HG03354 (cell line): ENCODE measurements around the gene HRAS.
"Not testable (repeated sequence)": the region's sequence is repeated elsewhere in the genome, so short reads cannot be mapped to it uniquely, and the experiment has no call there.

Experiments used
- ATAC-seq: cut with Tn5 transposase; IDR thresholded peaks from one replicate; pipeline ENCODE4 v1.9.1; 2021; ENCODE audit warnings: mild to moderate bottlenecking; ENCODE audit not compliant: unreplicated experiment, poor library complexity, severe bottlenecking

Gene HRAS

DNA sequence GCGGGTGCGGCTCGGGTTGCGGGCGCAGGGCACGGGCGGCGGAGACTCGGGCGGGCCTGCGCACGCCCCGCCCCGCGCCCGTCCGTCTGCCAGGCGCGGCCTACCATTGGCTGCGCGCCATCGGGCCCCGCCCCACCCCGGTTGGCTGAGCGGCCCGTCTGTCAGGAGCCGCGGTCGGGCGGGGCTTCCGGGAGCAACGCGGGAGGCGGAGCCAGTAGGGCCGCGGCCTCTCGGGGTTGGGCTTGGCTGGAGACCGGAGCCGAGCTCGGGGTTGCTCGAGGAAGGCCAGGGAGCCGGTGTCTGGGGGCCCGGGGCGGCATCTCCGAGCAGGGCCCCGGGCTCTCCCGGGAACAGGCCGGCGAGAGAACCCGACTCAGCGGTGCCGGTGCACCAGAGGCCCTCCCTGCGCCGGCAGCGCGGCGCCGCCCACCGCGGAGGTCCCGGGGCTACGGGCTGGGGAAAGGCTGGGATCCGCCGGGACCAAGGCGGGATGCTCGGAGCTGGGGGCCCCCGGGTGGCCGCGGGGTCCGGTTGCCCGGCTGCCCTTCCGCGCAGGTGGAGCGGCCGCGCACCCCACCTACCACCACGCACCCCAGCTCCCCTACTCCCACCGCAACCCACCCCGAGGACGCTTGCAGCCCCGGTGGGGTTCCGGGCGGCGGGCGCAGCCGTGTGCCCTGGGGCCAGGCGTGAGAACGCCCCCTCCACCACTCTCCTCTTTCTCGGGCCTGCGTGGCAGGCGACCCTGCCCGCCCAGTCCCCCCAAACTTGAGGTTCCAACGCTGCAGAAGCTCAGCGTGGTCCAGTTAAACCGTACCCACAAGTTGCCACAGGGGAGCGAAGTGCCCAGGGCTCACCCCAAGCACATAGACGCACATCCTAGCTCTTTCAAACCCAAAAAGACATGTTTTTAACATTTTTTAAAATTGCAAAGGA, at the start of gene HRAS:
HRAS (minus strand) TSS at position 58 of the 936 bp plus-strand sequence.
- peak; percentile 76 for ATAC-seq

DNA sequence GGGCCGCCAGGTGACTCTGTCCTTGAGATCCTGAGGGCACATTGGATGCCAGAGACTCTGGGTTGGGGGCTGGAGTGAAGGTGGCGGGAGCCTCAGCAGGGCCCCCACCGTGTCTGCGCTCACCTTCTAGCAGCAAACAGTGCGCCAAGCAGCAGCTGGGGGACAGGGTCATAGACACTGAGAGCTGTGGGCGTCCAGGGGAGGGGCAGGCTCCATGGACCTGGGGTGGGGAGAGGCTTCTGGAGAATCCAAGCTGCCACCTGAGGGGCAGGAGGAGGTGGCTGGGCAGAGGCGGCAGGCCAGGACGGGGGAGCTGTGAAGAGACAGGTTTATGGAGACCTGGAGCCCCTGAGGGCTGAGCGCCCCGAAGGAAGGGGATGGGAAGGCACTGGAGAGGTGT, 48.9 kb upstream of the HRAS start:
- no peak for ATAC-seq

DNA sequence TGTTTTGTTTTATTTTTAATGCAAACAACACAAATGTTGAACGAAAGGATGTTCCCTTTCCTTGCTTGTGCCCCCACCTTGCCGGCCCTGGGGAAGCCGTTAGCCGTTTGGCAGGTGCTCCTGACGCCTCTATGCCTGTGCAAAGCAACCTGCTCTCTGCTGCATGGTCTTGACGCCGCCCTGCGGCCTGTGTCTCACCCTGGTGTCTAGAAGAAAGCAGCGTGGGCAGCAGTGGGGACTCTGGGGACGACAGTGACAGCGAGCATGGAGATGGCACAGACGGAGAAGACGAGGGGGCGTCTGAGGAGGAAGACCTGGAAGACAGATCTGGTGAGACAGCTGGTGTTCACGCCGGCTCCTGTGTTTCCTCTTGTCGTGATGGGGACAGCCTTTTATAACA, 46.4 kb upstream of the HRAS start:
- no peak for ATAC-seq

DNA sequence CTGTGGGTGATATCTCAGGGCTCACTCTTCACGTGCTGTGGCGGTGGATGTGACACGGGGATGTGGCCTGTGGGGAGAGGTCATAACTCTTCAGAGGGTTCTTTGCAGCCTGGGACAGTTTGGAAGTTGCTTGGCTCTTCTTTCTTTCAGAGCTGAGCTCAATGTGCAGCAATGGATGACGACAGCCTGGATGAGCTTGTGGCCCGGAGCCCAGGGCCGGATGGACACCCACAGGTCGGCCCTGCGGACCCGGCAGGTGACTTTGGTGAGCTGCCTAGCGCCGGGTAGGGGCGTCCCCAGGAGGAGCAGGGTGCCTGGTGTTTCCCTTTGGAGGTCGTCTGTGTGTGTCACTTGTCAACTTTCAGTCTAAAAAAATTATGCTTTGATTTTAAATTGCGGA, 46.0 kb upstream of the HRAS start:
- no peak for ATAC-seq

DNA sequence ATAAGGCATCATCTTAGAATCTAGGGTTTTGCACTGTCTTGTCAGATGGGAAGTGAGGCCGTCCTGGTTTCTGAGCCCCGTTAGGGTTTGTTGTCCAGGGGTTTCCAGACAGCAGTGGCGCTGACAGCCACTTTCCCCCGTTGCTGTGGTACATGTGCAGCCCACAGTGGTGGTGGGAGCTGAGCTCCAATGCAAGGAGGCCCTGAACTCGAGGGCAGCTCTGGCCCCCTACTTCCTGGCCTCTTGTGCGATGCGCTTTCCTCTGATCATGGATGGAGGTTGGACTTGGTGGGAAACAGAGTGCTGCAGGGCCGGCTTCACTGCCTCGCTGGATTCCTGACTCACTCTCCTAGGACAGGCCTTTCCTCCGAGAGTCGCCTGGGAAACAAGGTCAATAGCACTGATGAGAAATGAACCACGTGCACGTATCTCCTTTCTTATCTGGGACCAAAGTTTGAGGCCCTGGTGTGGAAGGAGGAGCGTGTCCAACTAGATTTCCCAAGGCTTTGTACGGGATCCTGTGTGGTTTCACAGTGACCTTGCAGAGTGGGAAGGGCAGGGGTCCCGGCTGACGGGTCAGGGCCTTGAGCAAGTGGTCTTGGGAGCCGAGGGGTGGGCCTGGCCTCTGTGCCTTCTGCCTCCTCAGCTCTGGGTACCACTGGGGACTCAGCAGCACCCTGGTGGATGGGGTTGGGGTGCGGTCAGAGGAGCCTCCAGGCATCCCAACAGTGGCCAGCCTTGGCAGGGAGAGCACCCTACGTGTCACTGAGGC, 44.6 kb upstream of the HRAS start:
- no peak for ATAC-seq

DNA sequence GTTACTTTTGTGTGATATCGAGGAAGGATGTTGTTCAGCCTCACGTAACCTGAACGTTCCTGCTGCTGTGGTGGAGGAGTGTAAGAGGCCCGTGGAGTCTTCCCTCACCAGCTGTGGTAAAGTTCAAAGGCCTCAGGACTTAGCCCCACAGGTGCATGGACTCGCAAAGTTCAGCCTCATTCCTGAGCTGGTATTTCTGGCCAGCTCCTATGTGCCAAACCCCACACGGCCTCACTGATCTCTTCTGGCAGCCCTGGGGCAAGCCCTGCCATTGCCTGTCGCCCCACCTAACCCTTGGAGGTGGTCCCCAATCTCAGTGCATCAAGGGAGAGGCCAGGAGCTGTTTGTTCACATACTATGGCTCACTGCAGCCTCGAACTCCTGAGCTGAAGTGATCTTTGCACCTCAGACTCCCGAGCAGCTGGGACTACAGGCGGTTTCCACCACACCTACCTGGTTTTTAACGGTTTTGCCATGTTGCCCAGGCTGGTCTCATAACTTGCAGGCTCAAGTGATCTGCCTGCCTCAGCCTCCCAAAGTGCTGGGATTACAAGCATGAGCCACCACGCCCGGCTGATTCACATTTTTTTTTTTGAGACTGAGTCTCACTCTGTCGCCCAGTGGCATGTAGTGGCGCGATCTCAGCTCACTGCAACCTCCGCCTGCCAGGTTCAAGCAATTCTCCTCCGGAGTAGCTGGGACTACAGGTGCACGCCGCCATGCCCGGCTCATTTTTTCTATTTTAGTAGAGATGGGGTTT, 43.1 kb upstream of the HRAS start:
- ATAC-seq: no peak

DNA sequence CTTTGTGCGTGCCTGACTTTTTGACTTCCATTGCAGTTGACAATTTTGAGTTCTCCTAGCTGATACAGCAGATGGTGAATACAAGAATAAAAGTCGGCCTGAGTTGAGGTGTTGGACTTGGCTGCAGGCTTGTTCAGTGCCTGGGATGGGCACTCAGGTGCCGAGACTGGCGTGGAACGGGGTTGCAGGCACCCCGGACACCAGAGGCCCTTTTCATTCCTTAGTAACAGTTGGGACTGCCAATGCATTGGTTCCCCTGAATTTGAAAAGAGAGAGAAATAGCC, 42.2 kb upstream of the HRAS start:
- no peak for ATAC-seq

DNA sequence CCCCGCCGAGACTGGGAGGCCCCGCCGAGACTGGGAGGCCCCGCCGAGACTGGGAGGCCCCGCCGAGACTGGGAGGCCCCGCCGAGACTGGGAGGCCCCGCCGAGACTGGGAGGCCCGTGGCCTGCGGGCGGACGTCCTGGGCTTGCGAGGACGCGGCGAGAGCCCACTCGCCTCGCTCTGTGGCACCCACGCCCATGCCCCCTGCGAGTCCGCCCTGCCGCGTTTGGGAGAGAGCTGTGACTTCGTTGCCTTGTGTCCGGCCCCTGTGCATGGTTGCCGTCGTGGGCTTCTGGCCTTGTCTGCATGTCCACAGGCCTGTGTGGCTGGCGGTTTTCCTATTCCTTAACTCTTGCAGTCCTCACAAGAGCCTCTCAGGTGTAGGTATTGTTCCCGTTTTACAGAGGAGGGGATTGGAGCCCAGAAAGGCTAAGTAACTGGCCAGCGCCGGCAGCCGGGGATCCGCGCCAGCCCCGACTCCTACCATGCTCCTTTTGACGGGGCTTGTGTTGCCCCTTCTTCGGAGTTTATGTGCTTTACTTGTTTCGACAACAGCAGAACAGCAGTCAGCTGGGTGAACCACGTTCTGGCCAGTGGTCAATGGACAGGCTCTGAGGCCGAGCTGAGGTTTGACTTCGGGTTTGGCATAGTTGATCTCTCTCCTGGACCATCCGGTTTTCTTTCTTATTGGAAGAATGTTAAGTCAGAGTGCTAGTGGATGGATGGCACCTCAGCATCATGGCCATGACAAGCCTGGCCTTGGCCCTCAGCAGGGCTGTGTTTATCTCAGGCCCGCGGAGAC, 41.6 kb upstream of the HRAS start:
- no peak for ATAC-seq

DNA sequence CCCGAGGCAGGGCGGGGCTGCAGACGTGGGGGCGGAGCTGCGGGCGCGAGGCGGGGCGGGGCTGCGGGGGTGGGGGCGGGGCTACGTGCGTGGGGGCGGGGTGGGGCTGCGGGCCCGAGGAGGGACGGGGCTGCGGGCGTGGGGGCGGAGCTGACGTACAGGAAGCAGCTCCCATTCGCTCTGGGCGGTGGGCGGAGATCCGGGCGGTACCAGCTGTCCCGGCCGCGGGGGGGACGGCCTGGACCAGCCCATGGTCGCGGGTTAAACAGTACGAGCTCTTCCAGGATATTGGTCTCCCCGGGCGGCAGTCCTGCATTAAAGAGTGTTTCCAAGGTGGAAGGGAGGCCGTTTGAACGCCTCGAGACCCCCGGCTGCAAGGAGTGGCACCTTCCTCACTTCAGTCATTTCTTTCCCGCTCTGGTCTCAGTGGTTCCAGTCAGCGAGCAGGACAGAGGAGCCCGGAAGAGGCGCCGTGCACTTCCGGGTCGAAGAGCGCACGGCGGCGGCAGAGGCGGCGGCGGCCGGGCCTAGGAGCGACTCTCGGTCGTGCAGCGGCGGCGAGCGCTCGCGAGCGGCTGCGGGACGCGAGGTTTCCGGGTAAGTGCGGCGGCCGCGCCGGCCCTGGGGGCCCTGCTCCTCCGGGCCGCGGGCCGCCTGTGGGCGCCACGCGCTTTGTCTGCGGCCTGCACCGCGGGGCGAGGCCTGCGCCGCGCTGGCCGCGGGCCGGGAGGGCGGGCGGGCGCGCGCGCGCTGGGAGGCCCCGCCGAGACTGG, 40.8 kb upstream of the HRAS start, which contains the start of gene PHRF1:
PHRF1 (plus strand) TSS at position 475 of the 773 bp plus-strand sequence. CDS start 5,043 bp downstream, outside the sequence.
- peak; percentile 87 for ATAC-seq

DNA sequence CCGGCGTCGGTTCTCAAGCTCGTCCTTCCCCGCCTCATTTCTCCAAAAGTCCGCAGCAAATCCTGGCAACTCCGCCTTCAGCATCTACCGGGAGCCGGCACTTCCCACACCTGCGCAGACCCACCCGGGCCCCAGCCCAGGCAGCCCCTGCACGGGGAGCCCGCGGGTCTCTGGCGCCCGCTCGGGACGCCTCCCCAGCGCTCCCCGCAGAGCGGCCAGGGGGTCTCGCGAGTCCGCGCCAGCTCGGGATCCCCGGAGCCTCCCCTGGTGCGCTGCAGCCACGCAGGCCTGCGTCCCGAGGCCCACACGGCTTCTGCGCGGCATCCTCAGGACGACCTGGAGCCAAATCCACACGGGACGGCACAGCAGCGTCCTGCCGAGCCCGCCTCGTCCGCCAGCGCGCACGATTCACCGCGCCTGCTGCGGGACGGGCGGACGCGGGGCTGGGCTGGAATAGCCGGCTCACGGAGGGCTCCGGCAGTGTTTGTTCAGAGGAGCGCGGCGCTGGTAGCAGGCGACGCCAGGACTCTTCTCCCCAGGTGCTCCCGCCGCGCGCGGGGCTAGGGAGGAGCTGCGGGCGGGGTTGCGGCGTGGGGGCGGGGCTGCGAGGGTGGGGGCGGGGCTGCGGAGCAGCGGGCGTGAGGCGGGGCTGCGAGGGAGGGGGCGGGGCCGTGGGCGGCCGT, 40.1 kb upstream of the HRAS start:
- ATAC-seq: peak; percentile 31

DNA sequence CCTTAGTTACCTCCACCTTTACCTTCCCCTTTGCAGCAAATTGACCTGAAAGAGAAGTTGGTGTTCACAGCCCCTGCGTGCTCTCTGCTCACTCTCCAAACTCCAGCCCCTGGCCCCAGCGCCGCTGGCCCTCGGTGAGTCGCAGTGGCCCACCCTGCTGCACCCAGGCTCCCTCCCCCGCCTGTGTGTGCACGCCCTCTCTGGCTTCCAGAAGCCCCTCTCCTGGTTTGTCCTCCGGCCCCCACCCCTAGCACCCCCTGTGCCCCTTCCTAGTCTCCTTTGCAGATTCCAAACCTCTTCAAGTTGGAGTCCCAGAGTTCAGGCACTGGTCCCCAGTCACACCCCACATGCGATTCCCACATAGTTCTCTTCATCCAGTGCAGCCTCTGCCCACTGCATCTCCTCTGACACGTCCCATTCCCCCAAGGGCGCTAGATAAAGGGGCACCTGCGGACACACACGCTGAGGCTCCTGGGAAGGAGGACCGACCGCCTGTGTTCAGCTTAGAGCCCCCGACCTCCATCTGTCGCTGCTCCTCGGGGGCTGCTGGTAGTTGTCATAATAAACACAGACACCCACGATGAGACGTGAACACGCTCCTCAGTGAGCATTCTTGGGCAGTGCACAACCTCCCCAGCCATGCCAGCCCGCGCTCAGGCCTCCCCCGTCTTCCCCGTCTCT, 39.4 kb upstream of the HRAS start:
- ATAC-seq: no peak

DNA sequence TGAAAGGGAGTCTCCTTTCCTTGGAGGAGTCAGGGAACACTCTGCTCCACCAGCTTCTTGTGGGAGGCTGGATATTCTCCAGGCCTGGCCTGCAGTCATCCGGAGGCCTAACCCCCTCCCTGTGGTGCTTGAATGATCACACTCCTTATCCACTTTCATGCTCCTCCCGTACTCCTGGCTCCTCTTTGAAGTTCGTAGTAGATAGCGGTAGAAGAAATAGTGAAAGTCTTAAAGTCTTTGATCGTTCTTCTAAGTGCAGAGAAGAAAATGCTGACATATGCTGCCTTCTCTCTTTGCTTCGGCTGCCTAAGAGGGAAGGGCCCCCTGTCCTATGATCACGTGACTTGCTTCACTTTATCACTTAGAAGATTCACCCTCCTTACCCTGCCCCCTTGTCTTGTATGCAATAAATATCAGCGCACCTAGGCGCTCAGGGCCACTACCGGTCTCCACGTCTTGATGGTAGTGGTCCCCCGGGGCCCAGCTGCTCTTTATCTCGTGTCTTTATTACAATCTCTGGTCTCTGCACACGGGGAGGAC, 38.7 kb upstream of the HRAS start:
- ATAC-seq: not testable (repeated sequence)

DNA sequence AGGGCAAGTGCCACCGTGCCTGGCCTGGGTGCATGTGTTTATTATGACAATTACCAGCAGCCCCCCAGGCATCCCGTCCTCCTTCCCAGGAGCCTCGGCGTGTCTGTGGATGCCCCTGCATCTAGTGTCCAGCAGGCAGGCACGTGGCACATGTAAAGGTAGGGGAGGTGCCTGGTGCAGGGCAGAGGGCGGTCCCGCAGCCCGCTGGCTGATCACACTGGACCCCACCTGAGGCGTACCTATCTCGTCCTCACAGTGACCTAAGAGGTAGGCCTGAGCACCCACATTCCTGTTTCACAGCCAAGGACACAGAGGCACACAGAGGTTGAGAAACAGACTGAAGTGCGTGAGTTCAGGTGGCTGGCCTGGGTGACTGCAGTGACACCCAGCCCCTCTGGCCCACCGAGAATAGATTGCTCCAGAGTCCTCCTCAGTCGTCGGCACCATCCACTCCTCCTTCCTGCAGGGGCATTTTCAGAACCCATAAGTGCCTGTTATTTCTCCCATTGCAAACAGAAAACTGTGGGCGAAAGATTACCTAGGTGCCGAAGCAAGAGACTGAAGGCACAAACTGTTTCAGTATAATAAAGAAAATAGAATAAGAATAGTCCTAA, 37.9 kb upstream of the HRAS start:
- ATAC-seq: no peak

DNA sequence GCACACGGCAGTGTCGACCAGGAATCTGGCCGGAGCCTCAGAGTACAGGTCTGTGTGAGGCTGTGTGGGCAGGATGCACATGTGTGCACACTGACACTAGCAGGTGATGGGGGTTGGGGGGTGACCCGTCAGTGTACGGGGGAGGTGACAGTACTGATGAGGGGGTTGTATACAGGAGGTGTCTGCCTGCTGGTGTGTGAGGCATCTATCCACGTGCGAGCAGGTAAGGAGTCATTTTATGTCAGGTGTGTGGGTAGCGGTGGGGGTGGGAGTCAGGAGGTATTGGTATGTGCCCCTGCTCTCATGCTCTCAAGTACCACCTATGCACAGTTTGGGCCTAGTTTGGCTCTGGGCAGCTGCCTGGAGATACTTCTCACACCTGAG, 36.4 kb upstream of the HRAS start:
- ATAC-seq: no peak

DNA sequence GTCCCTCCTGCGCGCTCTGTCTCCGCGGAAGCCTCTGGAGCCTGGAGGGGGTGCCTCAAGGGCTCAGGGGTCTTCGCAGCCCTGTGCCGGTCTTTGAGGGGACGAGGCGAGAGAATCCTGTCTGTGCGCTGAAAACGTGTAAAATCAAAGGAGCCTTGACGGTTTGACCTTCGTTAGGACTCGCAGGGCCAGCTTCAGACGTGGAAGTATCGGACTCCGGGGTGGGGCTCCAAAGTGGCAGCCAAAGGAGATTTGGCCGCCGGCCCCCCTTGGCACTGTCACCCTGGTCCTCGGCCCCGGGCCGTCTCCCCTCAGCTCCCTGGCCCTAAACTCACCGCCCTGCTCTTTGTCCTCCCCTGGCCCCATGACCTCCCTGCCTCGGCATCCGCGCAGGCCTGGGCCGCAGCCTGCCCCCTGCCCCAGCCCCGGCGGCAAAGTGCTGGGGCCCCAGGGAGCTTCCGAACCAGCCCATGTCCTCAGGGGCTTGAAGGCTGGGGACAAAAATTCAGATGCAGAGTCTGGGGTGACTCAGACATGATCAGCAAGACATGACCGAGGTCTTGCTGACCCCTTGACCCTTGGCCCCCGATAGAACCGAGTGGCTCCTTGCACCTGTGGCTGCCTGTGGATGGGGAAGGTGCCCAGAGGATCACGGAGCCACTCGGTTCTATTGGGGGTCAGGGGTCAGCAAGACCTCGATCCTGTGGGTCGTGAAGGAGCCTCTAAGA, 33.9 kb upstream of the HRAS start:
- ATAC-seq: no peak

DNA sequence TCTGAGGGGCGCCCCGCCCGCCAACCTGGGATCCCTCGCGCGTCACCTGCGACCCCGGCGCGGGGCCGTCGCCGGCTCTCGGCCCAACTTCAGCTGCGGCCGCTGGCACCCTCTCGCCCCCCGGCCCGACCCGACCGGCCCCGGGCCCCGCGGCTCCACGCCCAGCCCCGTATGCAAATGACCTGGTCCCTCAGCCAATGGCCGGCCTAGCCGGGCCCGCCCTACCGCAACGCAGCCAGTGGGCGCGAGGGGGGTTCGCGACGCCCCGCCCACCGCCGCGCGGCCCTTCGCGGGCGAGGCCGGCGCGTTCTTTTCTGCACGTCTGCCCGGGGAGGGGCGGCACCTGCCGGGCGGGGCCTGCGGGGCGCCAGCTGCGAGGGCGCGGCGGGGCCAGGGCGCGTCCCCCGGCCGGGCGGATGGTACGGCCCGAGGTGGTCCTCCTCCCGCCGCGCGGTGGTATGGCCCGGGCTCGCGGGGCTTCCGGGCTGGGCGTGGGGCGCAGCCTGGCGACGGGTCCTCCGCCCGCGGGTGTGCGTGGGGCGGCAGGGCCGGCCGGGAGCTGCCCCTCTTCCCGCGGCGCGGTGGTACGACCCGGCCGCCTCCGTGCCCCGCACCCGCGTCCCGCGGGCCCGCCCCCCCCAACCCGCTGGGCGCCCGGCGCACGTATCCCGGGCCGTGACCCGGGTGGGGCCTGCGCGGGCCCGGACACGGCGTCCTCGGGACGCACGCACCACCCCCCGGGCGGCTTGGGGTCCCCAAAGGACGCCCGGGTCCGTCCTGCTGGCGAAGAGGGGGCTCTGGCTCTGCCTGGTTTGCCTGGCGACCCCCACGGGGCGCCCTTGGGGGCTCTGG, 33.2 kb upstream of the HRAS start:
- peak; percentile 87 for ATAC-seq
